K562 (cell line): ENCODE measurements around the gene SOCS4. TPM values are rescaled to one million over a fixed set of nuclear protein-coding genes. Genes with fewer than 3 reads are reported as not detected.

Source experiments
- HDGF ChIP-seq: fragments of 450-650 bp; IDR thresholded peaks from 2 replicates; pipeline ENCODE4 v1.6.1; 2016
- MCM7 ChIP-seq, 2 experiments: fragments of 450-650 bp; IDR thresholded peaks; 2 replicates each; pipeline ENCODE4 v1.6.1; 2016 to 2018
- MEF2A ChIP-seq: IDR thresholded peaks from 2 replicates; pipeline ENCODE4 v1.6.1; 2011; ENCODE audit warnings: low read depth, mild to moderate bottlenecking, low read length, moderate library complexity; ENCODE audit not compliant: control insufficient read depth
- polyA plus RNA-seq, 8 experiments: library from polyadenylated mRNA; depleted of rRNA in 4 of 8; stranded (reverse) in 5 of 8; unstranded in 3 of 8; fragments of >200 nt; fragmentation: Nextera tagmentation in 2 of 8; fragmentation: Illumina TruSeq in 1 of 8; extraction: Ambion mirVana in 2 of 8; extraction: Trizol in 1 of 8; gene quantifications; 2 replicates each; pipeline versions ENCODE4 v1.2.1 to v1.2.3, GENCODE V29; 2011 to 2014; ENCODE audit warnings: inconsistent platforms in 1 of 8, missing spikeins in 1 of 8
- total RNA-seq, 7 experiments: library from RNA; depleted of rRNA in 6 of 7; stranded (reverse); fragments of >200 nt in 6 of 7; fragmentation: Illumina TruSeq in 2 of 7; extraction: Trizol in 2 of 7; gene quantifications; 2 replicates each; pipeline versions ENCODE4 v1.2.1 to v1.2.3, GENCODE V29; 2011 to 2021; ENCODE audit warnings: low replicate concordance in 1 of 7
- TF ChIP-seq, protein P1 (sequence below): fragments of 450-650 bp; IDR thresholded peaks from 2 replicates; pipeline ENCODE4 v1.7.1; 2018; ENCODE audit warnings: mild to moderate bottlenecking, low read depth; ENCODE audit not compliant: partially characterized antibody
- TF ChIP-seq, protein P2 (sequence below): fragments of 250-450 bp; sonication (Bioruptor Pico); IDR thresholded peaks from 2 replicates; pipeline ENCODE4 v1.4.0; 2020; ENCODE audit warnings: mild to moderate bottlenecking, moderate library complexity
- TF ChIP-seq, protein P3 (sequence below): sonication (generic); formaldehyde crosslinking; IDR thresholded peaks from 2 replicates; pipeline ENCODE4 v1.8.1; 2022; ENCODE audit warnings: missing genetic modification reagents
- TF ChIP-seq, protein P4 (sequence below): sonication (generic); formaldehyde crosslinking; IDR thresholded peaks from 2 replicates; pipeline ENCODE4 v1.8.0; 2022; ENCODE audit warnings: mild to moderate bottlenecking, missing genetic modification reagents
- TF ChIP-seq, protein P5 (sequence below), 2 experiments: IDR thresholded peaks in 1 of 2; conservative IDR thresholded peaks in 1 of 2; 2 replicates each; pipeline ENCODE4 v1.6.1; 2016; ENCODE audit warnings: low read depth in 2 of 2, mild to moderate bottlenecking in 1 of 2, missing compliant biosample characterization in 1 of 2, missing genetic modification characterization in 1 of 2, moderate library complexity in 1 of 2

Gene SOCS4
- total and polyA plus RNA-seq, 9 of the 15 experiments (the other 6 are each of a cell fraction or from before 2014, with no cell fraction given) = 2.6 to 12.7 (median 9.7) TPM

DNA sequence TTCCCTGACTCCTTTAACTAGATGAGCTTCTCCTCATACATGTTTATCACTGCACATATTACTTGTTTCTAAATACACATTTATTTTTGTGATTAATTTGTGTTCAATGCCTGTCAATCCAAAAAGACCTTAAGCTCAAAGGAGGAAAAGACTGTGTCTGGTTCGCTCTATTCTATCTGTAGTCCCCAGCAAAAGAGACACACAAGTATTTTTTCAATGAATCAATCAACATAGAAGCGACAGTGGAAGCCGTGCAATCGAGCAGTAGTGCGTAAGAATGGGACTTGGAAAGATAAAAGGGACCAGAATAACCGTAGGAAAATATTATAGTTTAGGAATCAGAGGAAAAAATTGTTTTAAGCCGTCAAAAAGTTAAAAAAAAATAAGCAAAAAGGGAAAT, 1.1 kb upstream of the SOCS4 start (continued):
- TF ChIP-seq, protein P1, sequence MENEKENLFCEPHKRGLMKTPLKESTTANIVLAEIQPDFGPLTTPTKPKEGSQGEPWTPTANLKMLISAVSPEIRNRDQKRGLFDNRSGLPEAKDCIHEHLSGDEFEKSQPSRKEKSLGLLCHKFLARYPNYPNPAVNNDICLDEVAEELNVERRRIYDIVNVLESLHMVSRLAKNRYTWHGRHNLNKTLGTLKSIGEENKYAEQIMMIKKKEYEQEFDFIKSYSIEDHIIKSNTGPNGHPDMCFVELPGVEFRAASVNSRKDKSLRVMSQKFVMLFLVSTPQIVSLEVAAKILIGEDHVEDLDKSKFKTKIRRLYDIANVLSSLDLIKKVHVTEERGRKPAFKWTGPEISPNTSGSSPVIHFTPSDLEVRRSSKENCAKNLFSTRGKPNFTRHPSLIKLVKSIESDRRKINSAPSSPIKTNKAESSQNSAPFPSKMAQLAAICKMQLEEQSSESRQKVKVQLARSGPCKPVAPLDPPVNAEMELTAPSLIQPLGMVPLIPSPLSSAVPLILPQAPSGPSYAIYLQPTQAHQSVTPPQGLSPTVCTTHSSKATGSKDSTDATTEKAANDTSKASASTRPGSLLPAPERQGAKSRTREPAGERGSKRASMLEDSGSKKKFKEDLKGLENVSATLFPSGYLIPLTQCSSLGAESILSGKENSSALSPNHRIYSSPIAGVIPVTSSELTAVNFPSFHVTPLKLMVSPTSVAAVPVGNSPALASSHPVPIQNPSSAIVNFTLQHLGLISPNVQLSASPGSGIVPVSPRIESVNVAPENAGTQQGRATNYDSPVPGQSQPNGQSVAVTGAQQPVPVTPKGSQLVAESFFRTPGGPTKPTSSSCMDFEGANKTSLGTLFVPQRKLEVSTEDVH = no peak
- TF ChIP-seq, protein P2, sequence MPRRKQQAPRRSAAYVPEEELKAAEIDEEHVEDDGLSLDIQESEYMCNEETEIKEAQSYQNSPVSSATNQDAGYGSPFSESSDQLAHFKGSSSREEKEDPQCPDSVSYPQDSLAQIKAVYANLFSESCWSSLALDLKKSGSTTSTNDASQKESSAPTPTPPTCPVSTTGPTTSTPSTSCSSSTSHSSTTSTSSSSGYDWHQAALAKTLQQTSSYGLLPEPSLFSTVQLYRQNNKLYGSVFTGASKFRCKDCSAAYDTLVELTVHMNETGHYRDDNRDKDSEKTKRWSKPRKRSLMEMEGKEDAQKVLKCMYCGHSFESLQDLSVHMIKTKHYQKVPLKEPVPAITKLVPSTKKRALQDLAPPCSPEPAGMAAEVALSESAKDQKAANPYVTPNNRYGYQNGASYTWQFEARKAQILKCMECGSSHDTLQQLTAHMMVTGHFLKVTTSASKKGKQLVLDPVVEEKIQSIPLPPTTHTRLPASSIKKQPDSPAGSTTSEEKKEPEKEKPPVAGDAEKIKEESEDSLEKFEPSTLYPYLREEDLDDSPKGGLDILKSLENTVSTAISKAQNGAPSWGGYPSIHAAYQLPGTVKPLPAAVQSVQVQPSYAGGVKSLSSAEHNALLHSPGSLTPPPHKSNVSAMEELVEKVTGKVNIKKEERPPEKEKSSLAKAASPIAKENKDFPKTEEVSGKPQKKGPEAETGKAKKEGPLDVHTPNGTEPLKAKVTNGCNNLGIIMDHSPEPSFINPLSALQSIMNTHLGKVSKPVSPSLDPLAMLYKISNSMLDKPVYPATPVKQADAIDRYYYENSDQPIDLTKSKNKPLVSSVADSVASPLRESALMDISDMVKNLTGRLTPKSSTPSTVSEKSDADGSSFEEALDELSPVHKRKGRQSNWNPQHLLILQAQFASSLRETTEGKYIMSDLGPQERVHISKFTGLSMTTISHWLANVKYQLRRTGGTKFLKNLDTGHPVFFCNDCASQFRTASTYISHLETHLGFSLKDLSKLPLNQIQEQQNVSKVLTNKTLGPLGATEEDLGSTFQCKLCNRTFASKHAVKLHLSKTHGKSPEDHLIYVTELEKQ (CRISPR knock-in tag) = no peak
- TF ChIP-seq, protein P3, sequence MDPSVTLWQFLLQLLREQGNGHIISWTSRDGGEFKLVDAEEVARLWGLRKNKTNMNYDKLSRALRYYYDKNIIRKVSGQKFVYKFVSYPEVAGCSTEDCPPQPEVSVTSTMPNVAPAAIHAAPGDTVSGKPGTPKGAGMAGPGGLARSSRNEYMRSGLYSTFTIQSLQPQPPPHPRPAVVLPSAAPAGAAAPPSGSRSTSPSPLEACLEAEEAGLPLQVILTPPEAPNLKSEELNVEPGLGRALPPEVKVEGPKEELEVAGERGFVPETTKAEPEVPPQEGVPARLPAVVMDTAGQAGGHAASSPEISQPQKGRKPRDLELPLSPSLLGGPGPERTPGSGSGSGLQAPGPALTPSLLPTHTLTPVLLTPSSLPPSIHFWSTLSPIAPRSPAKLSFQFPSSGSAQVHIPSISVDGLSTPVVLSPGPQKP (CRISPR knock-in tag) = no peak
- TF ChIP-seq HDGF = no peak
- TF ChIP-seq, protein P4, sequence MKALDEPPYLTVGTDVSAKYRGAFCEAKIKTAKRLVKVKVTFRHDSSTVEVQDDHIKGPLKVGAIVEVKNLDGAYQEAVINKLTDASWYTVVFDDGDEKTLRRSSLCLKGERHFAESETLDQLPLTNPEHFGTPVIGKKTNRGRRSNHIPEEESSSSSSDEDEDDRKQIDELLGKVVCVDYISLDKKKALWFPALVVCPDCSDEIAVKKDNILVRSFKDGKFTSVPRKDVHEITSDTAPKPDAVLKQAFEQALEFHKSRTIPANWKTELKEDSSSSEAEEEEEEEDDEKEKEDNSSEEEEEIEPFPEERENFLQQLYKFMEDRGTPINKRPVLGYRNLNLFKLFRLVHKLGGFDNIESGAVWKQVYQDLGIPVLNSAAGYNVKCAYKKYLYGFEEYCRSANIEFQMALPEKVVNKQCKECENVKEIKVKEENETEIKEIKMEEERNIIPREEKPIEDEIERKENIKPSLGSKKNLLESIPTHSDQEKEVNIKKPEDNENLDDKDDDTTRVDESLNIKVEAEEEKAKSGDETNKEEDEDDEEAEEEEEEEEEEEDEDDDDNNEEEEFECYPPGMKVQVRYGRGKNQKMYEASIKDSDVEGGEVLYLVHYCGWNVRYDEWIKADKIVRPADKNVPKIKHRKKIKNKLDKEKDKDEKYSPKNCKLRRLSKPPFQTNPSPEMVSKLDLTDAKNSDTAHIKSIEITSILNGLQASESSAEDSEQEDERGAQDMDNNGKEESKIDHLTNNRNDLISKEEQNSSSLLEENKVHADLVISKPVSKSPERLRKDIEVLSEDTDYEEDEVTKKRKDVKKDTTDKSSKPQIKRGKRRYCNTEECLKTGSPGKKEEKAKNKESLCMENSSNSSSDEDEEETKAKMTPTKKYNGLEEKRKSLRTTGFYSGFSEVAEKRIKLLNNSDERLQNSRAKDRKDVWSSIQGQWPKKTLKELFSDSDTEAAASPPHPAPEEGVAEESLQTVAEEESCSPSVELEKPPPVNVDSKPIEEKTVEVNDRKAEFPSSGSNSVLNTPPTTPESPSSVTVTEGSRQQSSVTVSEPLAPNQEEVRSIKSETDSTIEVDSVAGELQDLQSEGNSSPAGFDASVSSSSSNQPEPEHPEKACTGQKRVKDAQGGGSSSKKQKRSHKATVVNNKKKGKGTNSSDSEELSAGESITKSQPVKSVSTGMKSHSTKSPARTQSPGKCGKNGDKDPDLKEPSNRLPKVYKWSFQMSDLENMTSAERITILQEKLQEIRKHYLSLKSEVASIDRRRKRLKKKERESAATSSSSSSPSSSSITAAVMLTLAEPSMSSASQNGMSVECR = no peak
- TF ChIP-seq, protein P5, sequence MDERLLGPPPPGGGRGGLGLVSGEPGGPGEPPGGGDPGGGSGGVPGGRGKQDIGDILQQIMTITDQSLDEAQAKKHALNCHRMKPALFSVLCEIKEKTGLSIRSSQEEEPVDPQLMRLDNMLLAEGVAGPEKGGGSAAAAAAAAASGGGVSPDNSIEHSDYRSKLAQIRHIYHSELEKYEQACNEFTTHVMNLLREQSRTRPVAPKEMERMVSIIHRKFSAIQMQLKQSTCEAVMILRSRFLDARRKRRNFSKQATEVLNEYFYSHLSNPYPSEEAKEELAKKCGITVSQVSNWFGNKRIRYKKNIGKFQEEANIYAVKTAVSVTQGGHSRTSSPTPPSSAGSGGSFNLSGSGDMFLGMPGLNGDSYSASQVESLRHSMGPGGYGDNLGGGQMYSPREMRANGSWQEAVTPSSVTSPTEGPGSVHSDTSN (CRISPR knock-in tag; IDR thresholded peaks at IDR 0.05; ENCODE audit: low read depth) = no peak
- TF ChIP-seq, protein P5 (tag; conservative IDR thresholded peaks at IDR 0.05; ENCODE audit: low read depth) = 0 out of 2 replicates have a peak, but pooled peaks have one; percentile 17
- TF ChIP-seq MEF2A = no peak
- no peak for TF ChIP-seq MCM7 (IDR thresholded peaks at IDR 0.05)
